Progenitor cell of endocrine pancreas (in vitro differentiated cells): ENCODE data around the gene MFN2. TPM values are rescaled to one million over a fixed set of nuclear protein-coding genes. Genes with fewer than 3 reads are reported as not detected.

Source experiments
- DNase-seq: peaks from one replicate; pipeline ENCODE4 v3.0.0; 2021; ENCODE audit warnings: low spot score; ENCODE audit not compliant: unreplicated experiment
- H3K27ac Mint-ChIP-seq: 2 replicates; pipeline ENCODE4 v1.8.0; 2021; ENCODE audit warnings: mild to moderate bottlenecking, moderate library complexity, mixed read lengths
- H3K27me3 Mint-ChIP-seq: 2 replicates; pipeline ENCODE4 v1.8.0; 2021; ENCODE audit warnings: mixed read lengths
- H3K36me3 Mint-ChIP-seq: 2 replicates; pipeline ENCODE4 v1.8.0; 2022; ENCODE audit warnings: mixed read lengths; ENCODE audit not compliant: insufficient read depth
- H3K4me1 Mint-ChIP-seq: 2 replicates; pipeline ENCODE4 v1.8.0; 2021; ENCODE audit warnings: low read depth, mixed read lengths
- H3K4me3 Mint-ChIP-seq: 2 replicates; pipeline ENCODE4 v1.8.0; 2021; ENCODE audit warnings: low read depth, mild to moderate bottlenecking, moderate library complexity, mixed read lengths
- H3K9me3 Mint-ChIP-seq: 2 replicates; pipeline ENCODE4 v1.8.0; 2021; ENCODE audit warnings: low read depth, mixed read lengths
- microRNA-seq: library from miRNA; unstranded; fragments of <30 nt; microRNA quantifications from one replicate; pipeline ENCODE4 v1.1.0, GENCODE V29; 2020; ENCODE audit warnings: borderline number of aligned reads; ENCODE audit not compliant: unreplicated experiment
- total RNA-seq: library from RNA; stranded (reverse); gene quantifications from 2 replicates; pipeline ENCODE4 v1.2.1, GENCODE V29; 2021
- TF ChIP-seq, protein P1 (sequence below): fragments of 200-600 bp; sonication (generic); IDR thresholded peaks from one replicate; pipeline ENCODE4 v1.5.0; 2021; ENCODE audit warnings: antibody characterized with exemption, mild to moderate bottlenecking; ENCODE audit not compliant: unreplicated experiment

MFN2 gene
- total RNA-seq, 1 donor from 2014 or later = 55.8 TPM

DNA sequence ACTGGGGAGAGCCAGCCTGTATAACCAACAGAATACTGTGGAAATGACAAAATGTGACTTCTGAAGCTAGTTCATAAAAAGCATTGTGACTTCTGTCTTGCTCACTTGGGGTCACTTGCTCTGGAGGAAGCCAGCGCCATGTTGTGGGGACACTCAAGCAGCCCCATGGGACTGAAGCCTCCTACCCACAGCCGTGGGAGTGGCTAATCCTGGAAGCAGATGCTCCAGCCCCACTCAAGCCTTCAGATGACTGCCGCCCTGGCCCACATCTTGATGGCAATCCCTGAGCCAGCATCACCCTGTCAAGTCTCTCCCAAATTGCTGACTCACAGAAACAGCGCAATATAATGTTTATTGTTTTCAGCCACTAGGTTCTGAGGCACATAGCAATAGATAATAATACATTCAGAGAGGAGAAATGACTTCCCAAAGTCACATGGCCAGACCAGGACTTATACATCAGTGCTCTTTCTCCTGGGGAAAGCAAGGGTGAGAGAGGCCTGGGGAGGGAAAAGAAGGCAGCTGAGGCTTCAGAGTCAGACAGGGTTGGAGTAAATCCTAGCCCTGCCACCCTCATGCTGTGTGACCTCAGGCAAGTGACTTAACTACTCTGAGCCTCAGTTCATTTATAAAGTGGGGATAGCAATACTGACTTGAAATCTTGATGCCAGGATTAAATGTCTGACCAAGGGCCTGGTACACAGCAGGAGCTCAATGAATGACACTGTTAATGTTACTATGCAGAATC lies 77.9 kb downstream of the MFN2 start:
- H3K27ac Mint-ChIP-seq = no peak overlapping the region
- H3K9me3 Mint-ChIP-seq = no peaks in the 10 kb centered on the region
- TF ChIP-seq, protein P1, sequence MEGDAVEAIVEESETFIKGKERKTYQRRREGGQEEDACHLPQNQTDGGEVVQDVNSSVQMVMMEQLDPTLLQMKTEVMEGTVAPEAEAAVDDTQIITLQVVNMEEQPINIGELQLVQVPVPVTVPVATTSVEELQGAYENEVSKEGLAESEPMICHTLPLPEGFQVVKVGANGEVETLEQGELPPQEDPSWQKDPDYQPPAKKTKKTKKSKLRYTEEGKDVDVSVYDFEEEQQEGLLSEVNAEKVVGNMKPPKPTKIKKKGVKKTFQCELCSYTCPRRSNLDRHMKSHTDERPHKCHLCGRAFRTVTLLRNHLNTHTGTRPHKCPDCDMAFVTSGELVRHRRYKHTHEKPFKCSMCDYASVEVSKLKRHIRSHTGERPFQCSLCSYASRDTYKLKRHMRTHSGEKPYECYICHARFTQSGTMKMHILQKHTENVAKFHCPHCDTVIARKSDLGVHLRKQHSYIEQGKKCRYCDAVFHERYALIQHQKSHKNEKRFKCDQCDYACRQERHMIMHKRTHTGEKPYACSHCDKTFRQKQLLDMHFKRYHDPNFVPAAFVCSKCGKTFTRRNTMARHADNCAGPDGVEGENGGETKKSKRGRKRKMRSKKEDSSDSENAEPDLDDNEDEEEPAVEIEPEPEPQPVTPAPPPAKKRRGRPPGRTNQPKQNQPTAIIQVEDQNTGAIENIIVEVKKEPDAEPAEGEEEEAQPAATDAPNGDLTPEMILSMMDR = no peak
- DNase-seq = no peak
- H3K36me3 Mint-ChIP-seq = no peaks in the 10 kb centered on the region
- no peak overlapping the region for H3K4me3 Mint-ChIP-seq
- H3K27me3 Mint-ChIP-seq = peaks cover 34% of the 10 kb centered on the region
- peaks cover 1% of the 10 kb centered on the region for H3K4me1 Mint-ChIP-seq

DNA sequence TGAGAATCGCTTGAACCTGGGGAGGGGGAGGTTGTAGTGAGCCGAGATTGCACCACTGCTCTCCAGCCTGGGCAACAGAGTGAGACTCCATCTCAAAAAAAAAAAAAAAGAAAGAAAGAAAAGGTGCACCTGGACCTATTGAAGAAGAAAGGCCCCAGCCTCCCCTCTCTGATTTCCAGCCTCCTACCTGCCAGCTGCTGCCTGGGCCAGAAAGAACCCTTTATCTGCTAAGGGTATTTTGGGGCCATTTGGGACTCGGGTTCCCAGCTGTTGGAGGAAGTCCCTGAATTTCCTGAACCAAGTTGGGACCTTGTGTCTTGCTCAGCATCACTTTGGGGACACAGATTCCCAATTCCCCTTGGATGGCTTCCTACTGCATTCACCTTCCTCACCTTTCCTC lies 79.0 kb downstream of the MFN2 start:
- H3K4me1 Mint-ChIP-seq = peaks cover under 1% of the 10 kb centered on the region
- no peak overlapping the region for H3K4me3 Mint-ChIP-seq
- H3K27me3 Mint-ChIP-seq = peaks cover 44% of the 10 kb centered on the region
- no peak for DNase-seq
- no peaks in the 10 kb centered on the region for H3K36me3 Mint-ChIP-seq
- no peaks in the 10 kb centered on the region for H3K9me3 Mint-ChIP-seq
- TF ChIP-seq, protein P1 = no peak
- no peak overlapping the region for H3K27ac Mint-ChIP-seq

DNA sequence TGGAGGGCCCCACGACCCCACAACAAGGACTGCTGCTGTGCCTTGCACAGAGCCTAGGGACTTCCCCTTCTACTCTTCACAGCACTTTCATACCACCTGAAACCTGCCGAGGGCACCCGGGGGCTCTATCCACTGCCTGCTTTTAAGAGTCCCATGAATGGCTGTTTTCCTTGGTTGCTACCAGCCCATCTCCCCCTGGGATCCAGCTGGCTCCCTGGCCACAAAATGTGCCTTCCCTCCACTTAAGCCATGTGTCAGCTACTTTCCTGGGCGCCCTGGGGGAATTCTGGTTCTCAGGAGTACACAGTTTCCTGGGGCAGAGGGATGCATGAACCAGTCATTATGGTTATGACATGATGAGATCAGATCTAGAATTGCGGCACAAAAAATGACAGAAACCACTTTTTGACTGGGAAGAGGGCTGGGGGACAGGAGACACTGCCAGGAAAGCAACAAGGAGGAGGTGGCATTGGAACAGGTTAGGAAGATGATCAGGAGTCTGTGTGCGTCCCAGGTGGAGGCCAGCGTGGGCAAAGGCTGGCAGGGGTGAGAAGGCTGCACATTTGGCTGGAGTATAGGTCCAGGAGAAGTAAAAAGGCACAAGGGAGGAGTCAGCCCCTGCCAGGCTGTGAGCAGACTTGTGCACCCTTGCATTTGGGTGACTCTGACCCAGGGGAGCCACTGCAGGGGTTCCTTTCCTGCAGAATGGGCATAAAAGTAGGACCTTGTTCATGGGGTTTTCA lies 79.6 kb downstream of the MFN2 start:
- no peak overlapping the region for H3K27ac Mint-ChIP-seq
- TF ChIP-seq, protein P1 = no peak
- H3K4me3 Mint-ChIP-seq = no peak overlapping the region
- no peak for DNase-seq
- no peaks in the 10 kb centered on the region for H3K9me3 Mint-ChIP-seq
- no peaks in the 10 kb centered on the region for H3K36me3 Mint-ChIP-seq
- H3K27me3 Mint-ChIP-seq = peaks cover 48% of the 10 kb centered on the region
- H3K4me1 Mint-ChIP-seq = peaks cover 2% of the 10 kb centered on the region

DNA sequence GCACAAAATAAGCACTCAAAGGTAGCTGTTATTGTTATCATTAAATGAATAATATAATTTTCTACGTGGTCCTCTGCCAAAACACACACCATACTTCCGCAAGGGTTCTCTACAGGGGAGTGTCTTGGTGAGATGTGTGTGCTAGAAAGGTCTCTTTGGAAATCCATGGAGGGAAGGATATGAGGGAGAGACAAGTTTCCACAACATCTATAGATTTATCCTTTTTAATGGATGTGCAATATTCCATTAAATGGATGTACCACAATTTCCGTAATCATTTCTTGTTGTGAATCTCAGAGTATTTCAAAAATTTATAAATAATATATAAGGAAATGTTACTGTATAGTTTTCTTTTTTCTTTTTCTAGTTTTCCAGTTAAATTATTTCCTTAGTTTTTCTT lies 80.3 kb downstream of the MFN2 start:
- H3K27me3 Mint-ChIP-seq = peaks cover 51% of the 10 kb centered on the region
- TF ChIP-seq, protein P1 = no peak
- no peak overlapping the region for H3K4me3 Mint-ChIP-seq
- no peak for DNase-seq
- no peaks in the 10 kb centered on the region for H3K9me3 Mint-ChIP-seq
- no peak overlapping the region for H3K27ac Mint-ChIP-seq
- H3K36me3 Mint-ChIP-seq = no peaks in the 10 kb centered on the region
- peaks cover 2% of the 10 kb centered on the region for H3K4me1 Mint-ChIP-seq

Small RNA genes within 50 kb of the gene (microRNA-seq; reads per million reads assigned to microRNA genes)
- gene MIR6729 = not detected

Other genes starting within 250 kb of the MFN2 start
- 34.2 and 35.4 TPM in 2 replicates for gene AGTRAP, start 244.3 kb upstream of the MFN2 start, total RNA-seq
- 0.67 TPM in 1 of 2 replicates, not detected in the other for gene C1orf167, start 218.3 kb upstream of the MFN2 start, total RNA-seq
- gene MTHFR, start 174.5 kb upstream of the MFN2 start, total RNA-seq = 28.6 and 29.2 TPM in 2 replicates
- gene CLCN6, start 174.3 kb upstream of the MFN2 start, total RNA-seq = 44.1 and 44.3 TPM in 2 replicates
- not detected in 2 replicates for gene NPPA, start 132.7 kb upstream of the MFN2 start, total RNA-seq
- gene NPPB, start 121.5 kb upstream of the MFN2 start, total RNA-seq = 5.3 and 9.1 TPM in 2 replicates
- gene KIAA2013, start 54.0 kb upstream of the MFN2 start, total RNA-seq = 36.6 and 37.5 TPM in 2 replicates
- 76.1 and 80.7 TPM in 2 replicates for gene PLOD1, start 45.7 kb upstream of the MFN2 start, total RNA-seq
- gene MIIP, start 39.1 kb downstream of the MFN2 start, total RNA-seq = 46.5 and 47.1 TPM in 2 replicates
- not detected in 2 replicates for gene TNFRSF8, start 82.9 kb downstream of the MFN2 start, total RNA-seq
- not detected in 2 replicates for gene TNFRSF1B, start 186.5 kb downstream of the MFN2 start, total RNA-seq
- 41.0 and 41.9 TPM in 2 replicates for gene VPS13D, start 249.6 kb downstream of the MFN2 start, total RNA-seq